ENCODE data around the gene SGF29.
A peak's percentile ranks its signal among the peaks of the same experiment; 100 is the strongest.
"Not testable (repeated sequence)": the region's sequence is repeated elsewhere in the genome, so short reads cannot be mapped to it uniquely, and the experiment has no call there.

SGF29 gene

GRCh38 chr16:28596840-28597691 is 43.3 kb downstream of the SGF29 start, which contains the start of gene SULT1A2:
SULT1A2 (minus strand) TSS chr16:28597050; CDS start chr16:28595930, 1,120 bp downstream.
- no CpG with 5 or more reads among the region's 11 CpGs for WGBS (ENCODE audit: insufficient coverage, insufficient read length)
- DNase-seq (ENCODE audit: low read depth, low spot score): no peak
- no peaks in the 10 kb centered on the region for H3K27me3 ChIP-seq (ENCODE audit: control insufficient read depth, insufficient read depth, low read length)
- H3K27ac ChIP-seq (ENCODE audit: low read length): no peak within 1 kb of the TSS
- no peak within 1 kb of the TSS for H3K4me3 ChIP-seq (ENCODE audit: low read length)
- H3K4me1 ChIP-seq (ENCODE audit: control insufficient read depth, insufficient read depth, low read length): peaks cover 5% of the 10 kb centered on the region; the same call in 1 of the 2 replicates
- no peaks in the 10 kb centered on the region for H3K36me3 ChIP-seq (ENCODE audit: control insufficient read depth, insufficient read depth, low read length)
- H3K9me3 ChIP-seq (ENCODE audit: control insufficient read depth, insufficient read depth, low read length): no peaks in the 10 kb centered on the region

DNA sequence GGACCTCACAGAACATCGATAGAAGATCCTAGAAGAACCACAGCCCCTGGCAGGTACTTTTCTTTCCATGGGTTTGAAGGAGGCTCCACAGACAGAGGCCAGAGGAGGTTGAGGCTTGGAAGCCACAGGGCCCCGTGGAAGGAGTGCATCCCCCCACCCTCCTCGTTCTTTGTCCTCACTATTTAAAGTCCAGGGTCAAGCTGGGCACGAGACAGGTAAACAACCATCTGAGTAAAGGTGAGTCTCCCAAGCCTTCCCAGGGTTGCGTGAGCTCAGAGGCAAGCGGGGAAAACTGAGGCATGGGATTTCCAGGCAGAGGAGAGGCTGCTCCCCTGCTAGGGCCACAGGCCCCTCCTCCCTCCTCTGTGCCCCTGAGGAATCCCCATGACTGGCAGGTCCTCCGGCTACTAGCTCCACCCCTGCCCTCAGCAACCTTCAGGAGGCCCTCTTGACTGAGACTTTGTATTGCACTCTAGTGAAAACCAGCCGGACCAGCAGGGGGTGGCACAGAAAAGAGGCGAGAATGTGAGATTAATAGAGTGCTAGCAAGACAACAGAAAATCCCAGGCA is 44.1 kb downstream of the SGF29 start:
- H3K9me3 ChIP-seq (ENCODE audit: control insufficient read depth, insufficient read depth, low read length): no peaks in the 10 kb centered on the region
- H3K4me1 ChIP-seq (ENCODE audit: control insufficient read depth, insufficient read depth, low read length): peaks cover 5% of the 10 kb centered on the region; the same call in 1 of the 2 replicates
- no CpG with 5 or more reads among the region's 9 CpGs for WGBS (ENCODE audit: insufficient coverage, insufficient read length)
- H3K27me3 ChIP-seq (ENCODE audit: control insufficient read depth, insufficient read depth, low read length): no peaks in the 10 kb centered on the region
- no peak for DNase-seq (ENCODE audit: low read depth, low spot score)
- no peaks in the 10 kb centered on the region for H3K36me3 ChIP-seq (ENCODE audit: control insufficient read depth, insufficient read depth, low read length)
- no peak overlapping the region for H3K27ac ChIP-seq (ENCODE audit: low read length)
- no peak overlapping the region for H3K4me3 ChIP-seq (ENCODE audit: low read length)

DNA sequence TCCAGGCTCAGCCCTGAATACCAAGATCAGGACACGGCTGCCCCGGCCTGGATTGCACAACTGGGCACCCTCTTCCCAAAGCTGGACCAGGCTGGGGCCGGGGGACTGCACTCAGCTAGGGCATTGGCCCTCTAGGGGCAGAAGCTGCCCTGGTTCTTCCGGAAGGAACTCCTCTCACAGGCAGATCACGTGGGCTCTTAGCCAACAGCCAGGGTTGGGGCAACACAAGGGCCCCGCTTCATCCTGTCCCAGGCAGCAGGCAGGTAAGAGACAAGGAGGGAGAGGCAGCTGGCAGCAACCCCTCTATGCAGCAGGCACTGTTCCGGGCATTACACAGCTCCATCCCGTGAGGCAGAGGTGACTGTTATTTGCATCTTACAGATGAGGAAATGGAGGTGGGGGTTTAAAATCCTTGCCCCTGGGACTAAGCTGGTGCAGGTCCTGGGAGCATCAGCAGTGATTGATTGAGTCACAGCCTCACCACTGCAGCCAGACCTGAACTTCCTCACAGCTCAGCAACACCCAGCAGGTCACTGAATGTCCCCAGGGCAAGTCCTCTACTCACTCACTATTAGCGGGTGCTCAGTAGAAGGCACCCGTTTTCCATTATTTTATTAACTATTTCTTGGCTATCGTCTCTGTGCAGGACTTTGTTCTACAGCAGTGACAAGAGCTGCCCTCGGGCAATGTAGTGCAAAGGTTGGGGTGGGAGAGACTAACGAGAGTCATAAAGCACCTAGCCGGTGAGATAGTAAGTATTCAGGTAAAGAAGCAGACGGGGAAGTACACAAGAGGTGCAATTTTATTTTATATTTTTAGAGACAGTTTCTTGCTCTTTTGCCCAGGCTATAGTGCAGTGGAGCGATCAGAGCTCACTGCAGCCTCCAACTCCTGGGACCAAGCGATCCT is 45.9 kb downstream of the SGF29 start:
- H3K27me3 ChIP-seq (ENCODE audit: control insufficient read depth, insufficient read depth, low read length); H3K27ac ChIP-seq (ENCODE audit: low read length); H3K4me3 ChIP-seq (ENCODE audit: low read length); H3K9me3 ChIP-seq (ENCODE audit: control insufficient read depth, insufficient read depth, low read length); H3K4me1 ChIP-seq (ENCODE audit: control insufficient read depth, insufficient read depth, low read length); DNase-seq (ENCODE audit: low read depth, low spot score); H3K36me3 ChIP-seq (ENCODE audit: control insufficient read depth, insufficient read depth, low read length): not testable (repeated sequence)
- WGBS (ENCODE audit: insufficient coverage, insufficient read length): no CpG with 5 or more reads among the region's 17 CpGs

DNA sequence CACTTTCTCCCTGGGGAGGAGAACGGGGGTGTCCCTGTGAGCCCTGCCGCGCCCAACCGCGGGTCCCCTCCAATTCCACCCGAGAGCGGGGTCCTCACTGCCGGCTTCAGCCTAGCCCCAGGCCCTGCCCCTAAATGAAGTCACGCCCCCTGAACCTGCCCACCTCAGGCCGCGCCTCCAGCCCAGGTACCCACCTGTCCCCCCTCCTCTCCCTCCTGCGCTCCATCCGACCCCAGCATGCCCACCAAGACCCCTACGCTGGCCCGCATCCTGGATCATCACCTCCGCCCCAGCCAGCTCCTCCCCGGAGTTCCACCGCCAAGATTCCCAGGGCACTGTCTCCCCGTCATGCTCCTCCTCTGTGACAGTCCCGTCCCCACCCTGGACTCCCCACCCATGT is 47.2 kb downstream of the SGF29 start:
- not testable (repeated sequence) for H3K36me3 ChIP-seq (ENCODE audit: control insufficient read depth, insufficient read depth, low read length); H3K27ac ChIP-seq (ENCODE audit: low read length); DNase-seq (ENCODE audit: low read depth, low spot score); H3K27me3 ChIP-seq (ENCODE audit: control insufficient read depth, insufficient read depth, low read length); H3K4me1 ChIP-seq (ENCODE audit: control insufficient read depth, insufficient read depth, low read length); H3K9me3 ChIP-seq (ENCODE audit: control insufficient read depth, insufficient read depth, low read length)
- no CpG with 5 or more reads among the region's 20 CpGs for WGBS (ENCODE audit: insufficient coverage, insufficient read length)
- H3K4me3 ChIP-seq (ENCODE audit: low read length): peak overlapping the region; percentile 14; the same call in 1 of the 2 replicates

- not testable (repeated sequence) for H3K4me1 ChIP-seq (ENCODE audit: control insufficient read depth, insufficient read depth, low read length); H3K36me3 ChIP-seq (ENCODE audit: control insufficient read depth, insufficient read depth, low read length); H3K27ac ChIP-seq (ENCODE audit: low read length); DNase-seq (ENCODE audit: low read depth, low spot score); H3K4me3 ChIP-seq (ENCODE audit: low read length); H3K9me3 ChIP-seq (ENCODE audit: control insufficient read depth, insufficient read depth, low read length); H3K27me3 ChIP-seq (ENCODE audit: control insufficient read depth, insufficient read depth, low read length)
- WGBS (ENCODE audit: insufficient coverage, insufficient read length): no CpG with 5 or more reads among the region's 13 CpGs
Measured at GRCh38 chr16:28601589-28601988, 47.9 kb downstream of the SGF29 start.

GRCh38 chr16:28602062-28602461 is 48.3 kb downstream of the SGF29 start:
- H3K27me3 ChIP-seq (ENCODE audit: control insufficient read depth, insufficient read depth, low read length); H3K36me3 ChIP-seq (ENCODE audit: control insufficient read depth, insufficient read depth, low read length); H3K9me3 ChIP-seq (ENCODE audit: control insufficient read depth, insufficient read depth, low read length); H3K4me1 ChIP-seq (ENCODE audit: control insufficient read depth, insufficient read depth, low read length); H3K27ac ChIP-seq (ENCODE audit: low read length); DNase-seq (ENCODE audit: low read depth, low spot score); H3K4me3 ChIP-seq (ENCODE audit: low read length): not testable (repeated sequence)
- WGBS (ENCODE audit: insufficient coverage, insufficient read length): no CpG with 5 or more reads among the region's 10 CpGs

- WGBS (ENCODE audit: insufficient coverage, insufficient read length): no CpG with 5 or more reads among the region's 6 CpGs
- H3K4me1 ChIP-seq (ENCODE audit: control insufficient read depth, insufficient read depth, low read length): peaks cover 2% of the 10 kb centered on the region; the same call in 1 of the 2 replicates
- no peak overlapping the region for H3K27ac ChIP-seq (ENCODE audit: low read length)
- no peaks in the 10 kb centered on the region for H3K27me3 ChIP-seq (ENCODE audit: control insufficient read depth, insufficient read depth, low read length)
- H3K36me3 ChIP-seq (ENCODE audit: control insufficient read depth, insufficient read depth, low read length): no peaks in the 10 kb centered on the region
- no peak for DNase-seq (ENCODE audit: low read depth, low spot score)
- no peaks in the 10 kb centered on the region for H3K9me3 ChIP-seq (ENCODE audit: control insufficient read depth, insufficient read depth, low read length)
- no peak overlapping the region for H3K4me3 ChIP-seq (ENCODE audit: low read length)
Measured at GRCh38 chr16:28602529-28602928, 48.8 kb downstream of the SGF29 start.

- no peaks in the 10 kb centered on the region for H3K36me3 ChIP-seq (ENCODE audit: control insufficient read depth, insufficient read depth, low read length)
- no CpG with 5 or more reads among the region's 11 CpGs for WGBS (ENCODE audit: insufficient coverage, insufficient read length)
- no peaks in the 10 kb centered on the region for H3K27me3 ChIP-seq (ENCODE audit: control insufficient read depth, insufficient read depth, low read length)
- no peak overlapping the region for H3K27ac ChIP-seq (ENCODE audit: low read length)
- no peak for DNase-seq (ENCODE audit: low read depth, low spot score)
- no peak overlapping the region for H3K4me3 ChIP-seq (ENCODE audit: low read length)
- no peaks in the 10 kb centered on the region for H3K9me3 ChIP-seq (ENCODE audit: control insufficient read depth, insufficient read depth, low read length)
- no peaks in the 10 kb centered on the region for H3K4me1 ChIP-seq (ENCODE audit: control insufficient read depth, insufficient read depth, low read length)
Measured at GRCh38 chr16:28603381-28604185, 49.9 kb downstream of the SGF29 start.

DNA sequence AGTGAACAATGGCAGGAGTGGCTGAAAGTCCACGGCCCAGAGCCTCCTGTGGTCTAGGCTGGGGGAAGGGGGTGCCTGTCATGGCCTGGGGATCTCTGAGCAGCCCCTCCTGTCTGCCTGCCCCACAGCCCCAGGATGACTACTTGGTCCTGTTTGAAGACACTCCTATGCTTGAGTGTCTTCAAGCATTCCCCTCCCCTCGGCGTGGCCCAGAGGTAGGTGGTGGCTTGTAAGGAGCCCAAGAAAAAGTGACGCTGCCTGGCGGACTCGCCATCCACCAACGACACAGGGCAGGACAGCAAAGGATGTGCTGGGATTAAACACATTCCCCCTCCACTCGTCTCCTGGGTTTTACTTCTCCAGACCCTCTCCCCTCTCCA is 50.5 kb downstream of the SGF29 start:
- no peaks in the 10 kb centered on the region for H3K9me3 ChIP-seq (ENCODE audit: control insufficient read depth, insufficient read depth, low read length)
- WGBS (ENCODE audit: insufficient coverage, insufficient read length): no CpG with 5 or more reads among the region's 8 CpGs
- H3K4me3 ChIP-seq (ENCODE audit: low read length): no peak overlapping the region
- no peaks in the 10 kb centered on the region for H3K36me3 ChIP-seq (ENCODE audit: control insufficient read depth, insufficient read depth, low read length)
- no peak overlapping the region for H3K27ac ChIP-seq (ENCODE audit: low read length)
- no peak for DNase-seq (ENCODE audit: low read depth, low spot score)
- H3K27me3 ChIP-seq (ENCODE audit: control insufficient read depth, insufficient read depth, low read length): no peaks in the 10 kb centered on the region
- 0 out of 2 replicates have a peak, but pooled peaks cover 1% of the 10 kb centered on the region for H3K4me1 ChIP-seq (ENCODE audit: control insufficient read depth, insufficient read depth, low read length)

All from iPS DF 6.9 (cell line).